HFFc6 (cell line): Measurements from ENCODE around the gene KLHDC7B. TPM values are rescaled to one million over a fixed set of nuclear protein-coding genes. Genes with fewer than 3 reads are reported as not detected.

Experiments
- DNase-seq: peaks from one replicate; pipeline ENCODE4 v3.0.0-alpha.2; 2018
- H3K27ac Mint-ChIP-seq: 2 replicates; pipeline ENCODE4 v1.8.0; 2020; ENCODE audit warnings: mild to moderate bottlenecking, mixed read lengths
- H3K27me3 Mint-ChIP-seq: 2 replicates; pipeline ENCODE4 v1.8.0; 2021; ENCODE audit warnings: mild to moderate bottlenecking, moderate library complexity, mixed read lengths; ENCODE audit not compliant: insufficient read depth
- H3K36me3 Mint-ChIP-seq: 2 replicates; pipeline ENCODE4 v1.8.0; 2021; ENCODE audit warnings: low read depth, mixed read lengths
- H3K4me1 Mint-ChIP-seq: 2 replicates; pipeline ENCODE4 v1.8.0; 2020; ENCODE audit warnings: low read depth, mixed read lengths
- H3K4me3 Mint-ChIP-seq: 2 replicates; pipeline ENCODE4 v1.8.0; 2020; ENCODE audit warnings: mild to moderate bottlenecking, moderate library complexity, mixed read lengths
- H3K9me3 Mint-ChIP-seq: 2 replicates; pipeline ENCODE4 v1.8.0; 2020; ENCODE audit warnings: mild to moderate bottlenecking, mixed read lengths
- total RNA-seq, 6 experiments: library from RNA; stranded (reverse); fragmentation: NEBNext Ultra II Directional; extraction: Animal tissue kit (Norgen Biotek cat#: 25700); gene quantifications; 2 replicates in 1 of 6; 3 replicates in 5 of 6; pipeline ENCODE4 v1.2.3, GENCODE V29; 2021
- TF ChIP-seq, protein P1 (sequence below): fragments of 200-600 bp; sonication (generic); IDR thresholded peaks from 2 replicates; pipeline ENCODE4 v1.5.0; 2021; ENCODE audit warnings: antibody characterized with exemption, mild to moderate bottlenecking

The KLHDC7B gene
- total RNA-seq, 6 experiments from 2014 or later: 0.05 TPM; not detected in 5

DNA sequence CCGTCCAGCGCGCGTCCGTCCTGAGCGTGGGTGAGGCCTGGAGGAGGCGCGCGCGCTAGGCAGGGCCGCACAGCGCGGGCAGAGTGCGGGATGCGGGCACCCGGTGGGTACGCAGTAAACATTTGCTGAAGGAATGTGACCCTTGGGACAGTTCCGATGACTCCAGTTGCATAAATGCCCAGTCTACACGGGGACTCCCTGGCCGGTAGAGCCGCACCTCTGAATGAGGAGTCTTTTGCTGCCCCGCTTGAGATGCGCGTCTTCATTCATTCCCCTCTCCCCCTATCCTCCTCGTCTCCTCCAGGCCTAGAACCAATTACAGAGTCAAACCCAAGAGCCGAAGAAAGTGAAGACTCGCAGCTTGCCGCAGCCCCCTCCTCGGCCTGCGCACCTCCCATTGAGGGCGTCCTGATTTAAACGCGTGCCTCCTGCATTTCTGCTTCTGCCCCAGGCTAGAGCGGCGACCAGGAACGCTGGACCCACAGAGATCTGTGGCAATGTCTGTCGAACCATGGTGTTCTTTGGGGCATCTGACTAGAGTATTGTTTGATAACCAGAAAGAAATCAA, 37.7 kb downstream of the KLHDC7B start:
- H3K4me3 Mint-ChIP-seq: peak overlapping the region; percentile 92
- H3K36me3 Mint-ChIP-seq: no peaks in the 10 kb centered on the region
- peaks cover 13% of the 10 kb centered on the region for H3K4me1 Mint-ChIP-seq
- H3K27me3 Mint-ChIP-seq: peaks cover 9% of the 10 kb centered on the region; the same call in 1 of the 2 replicates
- TF ChIP-seq, protein P1, sequence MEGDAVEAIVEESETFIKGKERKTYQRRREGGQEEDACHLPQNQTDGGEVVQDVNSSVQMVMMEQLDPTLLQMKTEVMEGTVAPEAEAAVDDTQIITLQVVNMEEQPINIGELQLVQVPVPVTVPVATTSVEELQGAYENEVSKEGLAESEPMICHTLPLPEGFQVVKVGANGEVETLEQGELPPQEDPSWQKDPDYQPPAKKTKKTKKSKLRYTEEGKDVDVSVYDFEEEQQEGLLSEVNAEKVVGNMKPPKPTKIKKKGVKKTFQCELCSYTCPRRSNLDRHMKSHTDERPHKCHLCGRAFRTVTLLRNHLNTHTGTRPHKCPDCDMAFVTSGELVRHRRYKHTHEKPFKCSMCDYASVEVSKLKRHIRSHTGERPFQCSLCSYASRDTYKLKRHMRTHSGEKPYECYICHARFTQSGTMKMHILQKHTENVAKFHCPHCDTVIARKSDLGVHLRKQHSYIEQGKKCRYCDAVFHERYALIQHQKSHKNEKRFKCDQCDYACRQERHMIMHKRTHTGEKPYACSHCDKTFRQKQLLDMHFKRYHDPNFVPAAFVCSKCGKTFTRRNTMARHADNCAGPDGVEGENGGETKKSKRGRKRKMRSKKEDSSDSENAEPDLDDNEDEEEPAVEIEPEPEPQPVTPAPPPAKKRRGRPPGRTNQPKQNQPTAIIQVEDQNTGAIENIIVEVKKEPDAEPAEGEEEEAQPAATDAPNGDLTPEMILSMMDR: no peak
- no peak for DNase-seq
- H3K27ac Mint-ChIP-seq: peak overlapping the region; percentile 37
- H3K9me3 Mint-ChIP-seq: no peaks in the 10 kb centered on the region

DNA sequence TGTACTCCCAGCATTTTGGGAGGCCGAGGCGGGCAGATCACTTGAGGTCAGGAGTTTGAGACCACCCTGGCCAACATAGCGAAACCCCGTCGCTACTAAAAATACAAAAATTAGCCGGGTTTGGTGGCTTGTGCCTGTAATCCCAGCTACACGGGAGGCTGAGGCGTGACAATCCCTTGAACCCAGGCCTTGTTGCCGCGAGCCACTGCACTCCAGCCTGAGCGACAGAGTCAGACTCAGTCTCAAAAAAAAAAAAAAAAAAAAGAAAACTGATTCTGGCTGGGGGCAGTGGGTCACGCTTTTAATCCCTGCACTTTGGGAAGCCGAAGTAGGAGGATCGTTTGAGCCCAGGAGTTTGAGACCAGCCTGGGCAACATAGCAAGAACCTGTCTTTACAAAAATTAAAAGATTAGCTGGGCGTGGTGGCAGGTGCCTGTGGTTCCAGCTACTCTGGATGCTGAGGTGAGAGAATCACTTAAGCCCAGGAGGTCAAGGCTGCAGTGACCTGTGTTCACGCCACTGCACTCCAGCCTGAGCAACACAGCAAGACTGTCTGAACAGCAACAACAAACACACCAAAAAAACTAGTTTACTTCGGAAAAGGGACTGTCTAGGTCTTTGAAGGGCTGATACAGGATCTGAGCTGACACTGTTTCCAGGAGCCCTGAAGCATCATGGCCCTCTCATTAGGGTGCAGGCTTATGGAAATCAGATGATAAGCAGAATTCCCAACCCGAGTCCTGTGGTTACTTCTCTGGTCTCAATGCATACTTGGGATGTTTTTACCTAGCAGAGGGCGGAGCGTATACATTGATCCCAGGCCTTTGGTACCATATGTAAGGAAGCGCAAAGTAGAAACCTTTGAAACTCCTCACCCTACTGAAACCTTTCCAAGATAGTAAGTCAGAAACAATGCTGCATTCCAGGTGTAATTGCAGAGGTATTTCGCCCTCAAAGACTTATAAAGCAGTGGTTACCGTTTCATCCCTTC, 38.7 kb downstream of the KLHDC7B start:
- TF ChIP-seq, protein P1: no peak
- Mint-ChIP-seq H3K27me3 (peaks cover 6% of the 10 kb centered on the region; the same call in 1 of the 2 replicates), H3K27ac (no peak overlapping the region), H3K9me3 (no peaks in the 10 kb centered on the region), H3K36me3 (no peaks in the 10 kb centered on the region), H3K4me1 (peaks cover 7% of the 10 kb centered on the region), H3K4me3 (peak overlapping the region; percentile 92)
- no peak for DNase-seq

DNA sequence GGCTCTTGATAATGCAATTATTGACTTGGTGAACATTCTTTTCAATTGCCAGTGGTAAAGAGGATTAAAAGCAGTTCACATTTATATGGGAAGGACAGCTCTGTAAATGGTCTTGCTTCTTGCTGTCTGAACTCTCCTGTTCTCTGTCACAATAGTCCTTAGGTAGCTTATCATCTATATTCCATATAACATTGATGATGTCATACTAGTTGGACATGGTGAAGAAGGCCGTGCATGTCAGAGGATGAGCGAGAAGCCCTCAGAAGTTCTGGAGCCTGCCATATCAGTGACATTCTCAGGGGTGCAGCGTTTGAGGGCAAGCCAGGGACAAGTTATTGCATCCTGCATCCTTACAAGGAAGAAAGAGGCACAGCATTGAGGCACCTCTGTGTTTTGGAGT, 39.5 kb downstream of the KLHDC7B start:
- Mint-ChIP-seq H3K9me3 (no peaks in the 10 kb centered on the region), H3K27ac (no peak overlapping the region), H3K27me3 (peaks cover 10% of the 10 kb centered on the region; the same call in 1 of the 2 replicates), H3K4me1 (peaks cover 7% of the 10 kb centered on the region), H3K36me3 (no peaks in the 10 kb centered on the region), H3K4me3 (no peak overlapping the region)
- DNase-seq: no peak
- TF ChIP-seq, protein P1: no peak

DNA sequence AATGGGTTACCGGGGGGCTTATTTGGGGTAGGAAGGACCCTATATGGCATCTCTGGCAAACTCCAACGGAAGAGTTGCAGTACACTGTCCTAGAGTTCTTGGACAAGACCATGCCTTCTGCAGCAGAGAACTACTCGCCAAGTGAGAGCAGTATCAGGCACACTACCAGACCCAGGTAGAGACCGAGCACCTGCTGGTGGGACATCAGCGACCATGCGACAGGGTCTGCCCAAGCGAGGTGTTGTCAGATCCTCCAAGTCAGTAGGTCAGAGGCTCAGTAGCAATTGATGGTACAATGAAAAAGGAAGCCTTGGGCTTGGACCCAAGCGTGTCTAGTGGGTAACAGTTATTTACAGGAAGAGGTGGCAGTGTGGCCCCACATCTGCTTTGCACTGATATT, 40.1 kb downstream of the KLHDC7B start:
- peaks cover 7% of the 10 kb centered on the region for H3K4me1 Mint-ChIP-seq
- no peaks in the 10 kb centered on the region for H3K36me3 Mint-ChIP-seq
- no peak overlapping the region for H3K27ac Mint-ChIP-seq

DNA sequence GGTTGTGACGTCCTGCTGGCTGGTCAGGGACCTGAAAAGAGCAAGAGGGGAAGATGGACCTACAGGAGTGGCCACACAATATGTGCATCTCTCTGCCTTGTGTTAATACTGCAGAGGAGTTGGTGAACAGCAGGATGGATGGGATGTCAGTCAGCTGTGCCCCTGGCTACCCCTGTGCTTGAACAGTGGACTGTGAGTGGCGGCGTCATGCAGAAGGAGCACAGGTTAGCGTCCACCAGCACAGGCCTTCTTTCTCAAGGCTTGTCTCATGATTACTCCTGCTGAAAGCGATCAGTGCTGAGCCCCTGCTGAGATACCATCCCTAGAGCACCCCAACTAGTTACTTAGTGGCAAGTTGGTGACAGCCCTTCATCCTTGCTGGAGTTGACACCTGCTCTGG, 40.7 kb downstream of the KLHDC7B start:
- no peak for DNase-seq
- peaks cover 7% of the 10 kb centered on the region for H3K4me1 Mint-ChIP-seq
- peaks cover 10% of the 10 kb centered on the region; the same call in 1 of the 2 replicates for H3K27me3 Mint-ChIP-seq
- TF ChIP-seq, protein P1: no peak
- no peak overlapping the region for H3K4me3 Mint-ChIP-seq
- no peaks in the 10 kb centered on the region for H3K9me3 Mint-ChIP-seq
- H3K36me3 Mint-ChIP-seq: no peaks in the 10 kb centered on the region
- no peak overlapping the region for H3K27ac Mint-ChIP-seq

More for the DNA sequence above, 40.1 kb downstream of the KLHDC7B start:
- H3K27me3 Mint-ChIP-seq: peaks cover 10% of the 10 kb centered on the region; the same call in 1 of the 2 replicates
- no peaks in the 10 kb centered on the region for H3K9me3 Mint-ChIP-seq
- H3K4me3 Mint-ChIP-seq: no peak overlapping the region
- TF ChIP-seq, protein P1: no peak
- DNase-seq: no peak
